Endothelial cell of umbilical vein (primary cell): ENCODE data around the gene GMPPA. TPM values are rescaled to one million over a fixed set of nuclear protein-coding genes. Genes with fewer than 3 reads are reported as not detected.

Source experiments
- BruUV-seq: library from RNA; stranded (reverse); fragments of 400-500 nt; replicated peaks from 2 replicates; lab custom pipeline; 2021; lab: Mats Ljungman, UMichigan
- CTCF ChIA-PET: fragments of 300-600, 350-600 bp; sonication (Branson Sonifier 250); formaldehyde crosslinking; loops from one replicate; lab custom pipeline; 2021; ENCODE audit warnings: antibody characterized with exemption, inconsistent platforms; lab: Charles Lee
- POLR2A ChIA-PET: fragments of 300-600, 350-600 bp; sonication (Branson Sonifier 250); formaldehyde crosslinking; loops from one replicate; lab custom pipeline; 2021; ENCODE audit warnings: antibody characterized with exemption, inconsistent platforms; lab: Charles Lee
- DNase-seq: peaks from one replicate; pipeline ENCODE4 v3.0.0-alpha.2; 2011; ENCODE audit warnings: low read depth, low spot score
- FAIRE-seq: peaks from 2 replicates; lab custom pipeline; 2011; peaks lifted over from hg19 to GRCh38; lab: Jason Lieb, UNC
- H2AFZ ChIP-seq: 2 replicates; pipeline ENCODE4 v1.6.0; 2012; ENCODE audit warnings: low read depth, low read length, control low read depth, inconsistent platforms
- H3K27ac ChIP-seq: 2 replicates; pipeline ENCODE4 v1.5.1; 2011; ENCODE audit warnings: low read depth, mild to moderate bottlenecking, control low read depth, low read length, moderate library complexity; ENCODE audit not compliant: insufficient read depth
- H3K27me3 ChIP-seq, 2 experiments: 2 replicates each; pipeline versions ENCODE4 v1.6.0 to v1.6.1; 2011; ENCODE audit warnings: low read length in 2 of 2, mixed read lengths in 1 of 2; ENCODE audit not compliant: control insufficient read depth in 2 of 2, insufficient read depth in 2 of 2
- H3K36me3 ChIP-seq, 2 experiments: 2 replicates in 1 of 2; 3 replicates in 1 of 2; pipeline ENCODE4 v1.5.1; 2011; ENCODE audit warnings: low read length in 2 of 2, mild to moderate bottlenecking in 1 of 2, moderate library complexity in 1 of 2; ENCODE audit not compliant: control insufficient read depth in 2 of 2, insufficient read depth in 2 of 2; ENCODE audit errors: extremely low read depth in 1 of 2
- H3K4me1 ChIP-seq: 3 replicates; pipeline ENCODE4 v1.5.1; 2011; ENCODE audit warnings: mild to moderate bottlenecking, low read length; ENCODE audit not compliant: control insufficient read depth, insufficient read depth; ENCODE audit errors: extremely low read depth
- H3K4me2 ChIP-seq: 2 replicates; pipeline ENCODE4 v1.6.1; 2011; ENCODE audit warnings: low read length, control low read depth, mixed read lengths; ENCODE audit not compliant: insufficient read depth
- H3K4me3 ChIP-seq, 3 experiments: fragments of 200-600 bp in 1 of 3; sonication (generic), shearing (Covaris generic) in 1 of 3; replicated peaks in 1 of 3; 2 replicates each; pipeline ENCODE4 v1.5.1; 2011 to 2016; ENCODE audit warnings: control low read depth in 3 of 3, low read length in 3 of 3, mild to moderate bottlenecking in 2 of 3, inconsistent platforms in 1 of 3, low read depth in 1 of 3, moderate library complexity in 1 of 3; ENCODE audit not compliant: insufficient read depth in 1 of 3
- H3K79me2 ChIP-seq: 2 replicates; pipeline ENCODE4 v1.6.0; 2012; ENCODE audit warnings: low read length, inconsistent platforms; ENCODE audit not compliant: control insufficient read depth, insufficient read depth
- H3K9ac ChIP-seq: replicated peaks from 2 replicates; pipeline ENCODE3; 2011; ENCODE audit warnings: low read length, control low read depth; ENCODE audit not compliant: insufficient read depth; ENCODE audit errors: extremely low read depth
- H3K9me1 ChIP-seq: replicated peaks from 3 replicates; pipeline ENCODE4 v1.6.0; 2011; ENCODE audit warnings: mild to moderate bottlenecking, low read length; ENCODE audit not compliant: control insufficient read depth, insufficient read depth; ENCODE audit errors: extremely low read depth
- H3K9me3 ChIP-seq: replicated peaks from 2 replicates; pipeline ENCODE4 v1.5.1; 2012; ENCODE audit warnings: low read length, inconsistent platforms; ENCODE audit not compliant: control insufficient read depth, insufficient read depth
- H4K20me1 ChIP-seq: replicated peaks from 2 replicates; pipeline ENCODE3; 2011; ENCODE audit warnings: mild to moderate bottlenecking, low read length; ENCODE audit not compliant: control insufficient read depth, insufficient read depth; ENCODE audit errors: extremely low read depth
- EZH2 ChIP-seq: IDR thresholded peaks from 2 replicates; pipeline ENCODE4 v1.6.1; 2012; ENCODE audit warnings: borderline replicate concordance, low read depth, mild to moderate bottlenecking, moderate library complexity, low read length, inconsistent platforms; ENCODE audit not compliant: severe bottlenecking
- FOS ChIP-seq: IDR thresholded peaks from 2 replicates; pipeline ENCODE4 v1.6.1; 2011; ENCODE audit warnings: mild to moderate bottlenecking, low read length, moderate library complexity, borderline replicate concordance; ENCODE audit not compliant: insufficient read depth
- GATA2 ChIP-seq: IDR thresholded peaks from 2 replicates; pipeline ENCODE4 v1.7.0; 2011; ENCODE audit warnings: low read depth, mild to moderate bottlenecking, moderate library complexity, mixed read lengths, low read length; ENCODE audit not compliant: insufficient read length, insufficient read depth
- JUN ChIP-seq: IDR thresholded peaks from 2 replicates; pipeline ENCODE4 v1.6.1; 2011; ENCODE audit warnings: borderline replicate concordance, low read depth; ENCODE audit not compliant: insufficient read length, insufficient read depth
- MYC ChIP-seq: IDR thresholded peaks from one replicate; pipeline ENCODE4 v1.6.1; 2011; ENCODE audit warnings: mild to moderate bottlenecking, low read depth, low read length
- POLR2A ChIP-seq: IDR thresholded peaks from 2 replicates; pipeline ENCODE4 v1.6.1; 2012; ENCODE audit warnings: low read depth, mild to moderate bottlenecking, control low read depth, low read length
- POLR2AphosphoS5 ChIP-seq: IDR thresholded peaks from 2 replicates; pipeline ENCODE4 v1.6.1; 2012; ENCODE audit warnings: low read depth, mild to moderate bottlenecking, control low read depth, low read length, moderate library complexity; ENCODE audit not compliant: insufficient read depth
- dilution Hi-C: fragments of 300-500 bp; cut with MboI; formaldehyde crosslinking; loops from one replicate; pipeline ENCODE4 v1.15.0; 2019; ENCODE audit warnings: low sequenced_read_pairs; ENCODE audit not compliant: extremely low pct_ligation_motif_present
- intact Hi-C: fragments of 100-400 bp; cut with micrococcal nuclease; formaldehyde crosslinking; loops from one replicate; pipeline ENCODE4 v1.10.0; 2022
- polyA plus RNA-seq, 4 experiments: library from polyadenylated mRNA; depleted of rRNA in 3 of 4; stranded (reverse) in 3 of 4; unstranded in 1 of 4; fragments of >200 nt; gene quantifications; 2 replicates each; pipeline versions ENCODE4 v1.2.1 to v1.2.3, GENCODE V29; 2011 to 2012; ENCODE audit warnings: missing spikeins in 1 of 4
- total RNA-seq: library from RNA; stranded (reverse); gene quantifications from 2 replicates; pipeline ENCODE4 v1.2.3, GENCODE V29; 2021
- TF ChIP-seq, protein P1 (sequence below), 2 donors: IDR thresholded peaks; 1 replicate in 1 of 2; 2 replicates in 1 of 2; pipeline ENCODE4 v1.5.1; 2011; ENCODE audit warnings: low read length in 2 of 2, mild to moderate bottlenecking in 2 of 2, moderate library complexity in 2 of 2, control low read depth in 1 of 2, inconsistent platforms in 1 of 2, low read depth in 1 of 2; ENCODE audit not compliant: insufficient read depth in 1 of 2; ENCODE audit errors: extremely low read depth in 1 of 2
- TF ChIP-seq, protein P2 (sequence below): IDR thresholded peaks from 2 replicates; pipeline ENCODE4 v1.6.1; 2011; ENCODE audit not compliant: insufficient read depth, insufficient read length

The GMPPA gene
- total and polyA plus RNA-seq, 2 donors (not counting 3 experiments of a cell fraction or from before 2014, with no cell fraction given): 39.1 to 104 TPM

DNA sequence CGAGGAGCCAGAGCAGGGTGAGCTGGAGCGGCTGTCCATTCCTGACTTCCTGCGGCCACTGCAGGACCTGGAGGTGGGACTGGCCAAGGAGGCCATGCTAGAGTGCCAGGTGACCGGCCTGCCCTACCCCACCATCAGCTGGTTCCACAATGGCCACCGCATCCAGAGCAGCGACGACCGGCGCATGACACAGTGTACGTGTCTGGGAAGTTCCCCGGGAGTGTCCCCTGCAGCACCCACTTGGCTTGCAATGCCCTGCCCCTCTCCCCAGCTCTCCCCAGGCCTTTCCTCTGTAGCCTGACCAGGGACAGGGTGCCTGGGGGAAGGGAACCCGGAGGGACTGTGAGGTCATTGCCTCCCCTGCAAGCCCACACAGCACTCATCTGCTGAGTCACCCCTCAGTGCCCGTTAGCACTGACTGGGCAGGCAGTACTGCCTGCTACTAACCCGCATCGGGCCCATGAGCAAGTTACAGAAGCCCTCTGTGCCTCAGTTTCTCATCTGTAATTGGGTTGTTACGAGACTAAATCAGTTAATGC, 29.4 kb upstream of the GMPPA start:
- dilution Hi-C loops: no loop called here
- DNase-seq: no peak
- Histone ChIP-seq H3K36me3 (no peaks in the 10 kb centered on the region), H4K20me1 (no peaks in the 10 kb centered on the region), H3K9me1 (no peaks in the 10 kb centered on the region), H3K27ac (no peak overlapping the region), H3K9ac (no peak overlapping the region), H3K9me3 (no peaks in the 10 kb centered on the region), H3K4me1 (no peaks in the 10 kb centered on the region), H3K79me2 (no peaks in the 10 kb centered on the region), H3K4me3 (no peak overlapping the region), H2AFZ (no peak overlapping the region), H3K27me3 (no peaks in the 10 kb centered on the region), H3K4me2 (no peak overlapping the region)
- intact Hi-C loops: no loop called here
- FAIRE-seq: no peak
- no TSS peak for BruUV-seq
- POLR2A ChIA-PET: no interaction called here
- TF ChIP-seq MYC (no peak), GATA2 (no peak), FOS (no peak), POLR2AphosphoS5 (no peak), POLR2A (no peak), JUN (no peak), EZH2 (no peak)
- TF ChIP-seq, protein P1, sequence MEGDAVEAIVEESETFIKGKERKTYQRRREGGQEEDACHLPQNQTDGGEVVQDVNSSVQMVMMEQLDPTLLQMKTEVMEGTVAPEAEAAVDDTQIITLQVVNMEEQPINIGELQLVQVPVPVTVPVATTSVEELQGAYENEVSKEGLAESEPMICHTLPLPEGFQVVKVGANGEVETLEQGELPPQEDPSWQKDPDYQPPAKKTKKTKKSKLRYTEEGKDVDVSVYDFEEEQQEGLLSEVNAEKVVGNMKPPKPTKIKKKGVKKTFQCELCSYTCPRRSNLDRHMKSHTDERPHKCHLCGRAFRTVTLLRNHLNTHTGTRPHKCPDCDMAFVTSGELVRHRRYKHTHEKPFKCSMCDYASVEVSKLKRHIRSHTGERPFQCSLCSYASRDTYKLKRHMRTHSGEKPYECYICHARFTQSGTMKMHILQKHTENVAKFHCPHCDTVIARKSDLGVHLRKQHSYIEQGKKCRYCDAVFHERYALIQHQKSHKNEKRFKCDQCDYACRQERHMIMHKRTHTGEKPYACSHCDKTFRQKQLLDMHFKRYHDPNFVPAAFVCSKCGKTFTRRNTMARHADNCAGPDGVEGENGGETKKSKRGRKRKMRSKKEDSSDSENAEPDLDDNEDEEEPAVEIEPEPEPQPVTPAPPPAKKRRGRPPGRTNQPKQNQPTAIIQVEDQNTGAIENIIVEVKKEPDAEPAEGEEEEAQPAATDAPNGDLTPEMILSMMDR (IDR thresholded peaks at IDR 0.05; ENCODE audit: extremely low read depth in 1 of 2, insufficient read depth in 1 of 2, low read depth in 1 of 2, low read length in 2 of 2): no peak
- TF ChIP-seq, protein P2, sequence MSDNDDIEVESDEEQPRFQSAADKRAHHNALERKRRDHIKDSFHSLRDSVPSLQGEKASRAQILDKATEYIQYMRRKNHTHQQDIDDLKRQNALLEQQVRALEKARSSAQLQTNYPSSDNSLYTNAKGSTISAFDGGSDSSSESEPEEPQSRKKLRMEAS: no peak
- CTCF ChIA-PET: interaction anchor here (1.7 to 3.0 kb wide), 3 partner anchors 26 to 61 kb away, joined by 7 to 12 read pairs (median 9); no protein-coding TSS in a partner anchor
